ENCODE measurements around the gene RIPOR2.
"Not testable (repeated sequence)": the region's sequence is repeated elsewhere in the genome, so short reads cannot be mapped to it uniquely, and the experiment has no call there.

RIPOR2 gene

GRCh38 chr6:24927985-24928745 lies 7.6 kb downstream of the RIPOR2 start:
- ChIA-PET CTCF (interaction anchor here (2.0 kb wide), 1 partner anchor 18 kb away, joined by 8 read pairs; no protein-coding TSS in a partner anchor), POLR2A (no interaction called here)
- TF ChIP-seq CTCF (IDR thresholded peaks at IDR 0.05; ENCODE audit: insufficient read depth, low read length, missing control alignments) = no peak
- peak; percentile 19 for DNase-seq (ENCODE audit: low read depth, low spot score)
- H3K4me3 ChIP-seq (ENCODE audit: low read depth, low read length) = no peak overlapping the region

GRCh38 chr6:24927277-24927955 lies 8.3 kb downstream of the RIPOR2 start:
- TF ChIP-seq CTCF (IDR thresholded peaks at IDR 0.05; ENCODE audit: insufficient read depth, low read length, missing control alignments) = no peak
- H3K4me3 ChIP-seq (ENCODE audit: low read depth, low read length) = no peak overlapping the region
- CTCF ChIA-PET = interaction anchor here (2.0 kb wide), 1 partner anchor 17 kb away, joined by 8 read pairs; no protein-coding TSS in a partner anchor
- DNase-seq (ENCODE audit: low read depth, low spot score) = no peak
- POLR2A ChIA-PET = no interaction called here

GRCh38 chr6:24926647-24927046 lies 9.1 kb downstream of the RIPOR2 start:
- CTCF ChIA-PET = interaction anchor here (1.5 kb wide), 1 partner anchor 87 kb away, joined by 3 read pairs; no protein-coding TSS in a partner anchor
- H3K4me3 ChIP-seq (ENCODE audit: low read depth, low read length); POLR2A ChIA-PET; DNase-seq (ENCODE audit: low read depth, low spot score): not testable (repeated sequence)

GRCh38 chr6:24926192-24926591 lies 9.6 kb downstream of the RIPOR2 start:
- POLR2A ChIA-PET = no interaction called here

DNA sequence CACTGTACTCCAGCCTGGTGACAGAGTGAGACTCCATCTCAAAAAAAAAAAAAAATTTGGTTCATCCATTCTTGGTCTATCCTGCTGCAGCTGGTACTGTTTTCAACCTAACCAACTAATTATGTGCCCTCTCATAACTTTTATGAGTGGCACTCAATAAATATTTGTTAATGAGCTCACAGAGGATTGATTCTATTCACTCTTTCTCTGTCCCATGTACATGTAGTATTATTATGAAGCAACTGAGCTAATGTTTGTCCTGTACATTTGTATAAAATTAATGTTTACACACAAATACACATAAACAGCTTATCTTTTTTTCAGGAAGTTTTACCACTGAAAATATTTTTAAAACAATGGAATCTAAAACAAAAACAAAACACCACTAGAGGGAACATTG lies 10.1 kb downstream of the RIPOR2 start:
- CTCF ChIA-PET = interaction anchor here (1.2 to 1.7 kb wide), 4 partner anchors 11 to 88 kb away, joined by 3 to 5 read pairs (median 4); no protein-coding TSS in a partner anchor
- POLR2A ChIA-PET = no interaction called here
- TF ChIP-seq CTCF (IDR thresholded peaks at IDR 0.05; ENCODE audit: insufficient read depth, low read length, missing control alignments) = no peak
- H3K4me3 ChIP-seq (ENCODE audit: low read depth, low read length) = no peak overlapping the region
- no peak for DNase-seq (ENCODE audit: low read depth, low spot score)

More at GRCh38 chr6:24926192-24926591, 9.6 kb downstream of the RIPOR2 start:
- CTCF ChIA-PET = interaction anchor here (1.2 to 1.7 kb wide), 4 partner anchors 11 to 88 kb away, joined by 3 to 5 read pairs (median 4); no protein-coding TSS in a partner anchor
- H3K4me3 ChIP-seq (ENCODE audit: low read depth, low read length) = no peak overlapping the region
- DNase-seq (ENCODE audit: low read depth, low spot score) = no peak
- TF ChIP-seq CTCF (IDR thresholded peaks at IDR 0.05; ENCODE audit: insufficient read depth, low read length, missing control alignments) = no peak

GRCh38 chr6:24924580-24925356 lies 11.0 kb downstream of the RIPOR2 start:
- H3K4me3 ChIP-seq (ENCODE audit: low read depth, low read length) = no peak overlapping the region
- no peak for TF ChIP-seq CTCF (IDR thresholded peaks at IDR 0.05; ENCODE audit: insufficient read depth, low read length, missing control alignments)
- ChIA-PET POLR2A (interaction anchor here (0.6 kb wide), 1 partner anchor 12 kb away, joined by 3 read pairs; no protein-coding TSS in a partner anchor), CTCF (interaction anchor here (1.2 to 1.7 kb wide), 4 partner anchors 12 to 89 kb away, joined by 3 to 5 read pairs (median 4); no protein-coding TSS in a partner anchor)
- no peak for DNase-seq (ENCODE audit: low read depth, low spot score)

Measured in AG04449 (cell line).